ENCODE results near the gene DTX3L. TPM values are rescaled to one million over a fixed set of nuclear protein-coding genes. Genes with fewer than 3 reads are reported as not detected.

DTX3L gene
- total and polyA plus RNA-seq, 2 of the 13 experiments (the other 11 are each of a cell fraction or from before 2014, with no cell fraction given), result 2.5 to 10.9 TPM

DNA sequence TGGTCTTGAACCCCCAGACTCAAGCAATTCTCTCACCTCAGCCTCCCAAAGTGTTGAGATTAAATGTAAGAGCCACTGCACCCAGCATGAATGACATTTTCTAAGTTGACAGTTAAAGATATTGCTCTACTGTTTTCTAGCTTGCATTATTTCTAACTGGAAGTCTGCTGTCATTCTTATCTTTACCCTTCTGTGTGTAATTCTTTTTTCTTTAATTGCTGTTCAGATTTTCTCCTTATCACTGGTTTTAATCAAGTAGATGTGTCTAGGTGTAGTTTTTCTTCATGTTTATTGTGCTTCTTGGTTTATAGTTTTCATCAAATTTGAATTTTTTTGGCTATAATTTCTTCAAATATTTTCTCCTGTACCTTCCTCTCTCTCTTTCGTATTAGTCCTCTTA lies 18.3 kb downstream of the DTX3L start:
- Histone ChIP-seq H3K36me3 (replicated peaks in 1 of 2; ENCODE audit: control insufficient read depth in 1 of 2, insufficient read depth in 2 of 2, low read length in 2 of 2) (no peaks in the 10 kb centered on the region), H3K27me3 (ENCODE audit: control insufficient read depth in 1 of 2, insufficient read depth in 2 of 2, low read length in 2 of 2) (no peaks in the 10 kb centered on the region), H3K27ac (ENCODE audit: extremely low read length, insufficient read depth, low read length) (no peak overlapping the region), H3K4me2 (ENCODE audit: low read depth, low read length) (no peak overlapping the region), H4K20me1 (ENCODE audit: insufficient read depth, low read length) (no peaks in the 10 kb centered on the region), H3K9ac (ENCODE audit: insufficient read depth, low read depth, low read length) (no peak overlapping the region), H3K9me3 (ENCODE audit: low read length) (peaks cover 21% of the 10 kb centered on the region), H3K79me2 (ENCODE audit: insufficient read depth, low read length) (no peaks in the 10 kb centered on the region), H3K4me3 (replicated peaks in 1 of 3; ENCODE audit: insufficient read depth in 1 of 3, low read depth in 2 of 3, low read length in 3 of 3) (no peak overlapping the region), H2AFZ (ENCODE audit: low read length) (no peak overlapping the region), H3K4me1 (ENCODE audit: insufficient read depth, low read length) (peaks cover 11% of the 10 kb centered on the region; the same call in 1 of the 2 replicates)
- ChIA-PET CTCF (ENCODE audit: low intra/inter-chr PET ratio, low total read pairs) (no interaction called here), POLR2A (no interaction called here)
- WGBS (ENCODE audit: low lambda C conversion rate), result 33% methylated on average over 1 of the region's 1 CpG
- no TSS peak for BruUV-seq (replicated peaks)
- FAIRE-seq (no peak), DNase-seq (ENCODE audit: low spot score) (no peak), ATAC-seq (no peak)
- in situ Hi-C loops (cut with HindIII; ENCODE audit: extremely low pct_ligation_motif_present, low pct_unique_long_range_greater_than_20kb) (no loop called here), intact Hi-C loops (cut with micrococcal nuclease; ENCODE audit: unreplicated experiment) (no loop called here)
- TF ChIP-seq, protein P1, sequence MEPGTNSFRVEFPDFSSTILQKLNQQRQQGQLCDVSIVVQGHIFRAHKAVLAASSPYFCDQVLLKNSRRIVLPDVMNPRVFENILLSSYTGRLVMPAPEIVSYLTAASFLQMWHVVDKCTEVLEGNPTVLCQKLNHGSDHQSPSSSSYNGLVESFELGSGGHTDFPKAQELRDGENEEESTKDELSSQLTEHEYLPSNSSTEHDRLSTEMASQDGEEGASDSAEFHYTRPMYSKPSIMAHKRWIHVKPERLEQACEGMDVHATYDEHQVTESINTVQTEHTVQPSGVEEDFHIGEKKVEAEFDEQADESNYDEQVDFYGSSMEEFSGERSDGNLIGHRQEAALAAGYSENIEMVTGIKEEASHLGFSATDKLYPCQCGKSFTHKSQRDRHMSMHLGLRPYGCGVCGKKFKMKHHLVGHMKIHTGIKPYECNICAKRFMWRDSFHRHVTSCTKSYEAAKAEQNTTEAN (CRISPR knock-in tag; conservative IDR thresholded peaks at IDR 0.05), result no peak
- TF ChIP-seq ZNF317 (CRISPR knock-in tag; IDR thresholded peaks at IDR 0.05), result peak; percentile 98

DNA sequence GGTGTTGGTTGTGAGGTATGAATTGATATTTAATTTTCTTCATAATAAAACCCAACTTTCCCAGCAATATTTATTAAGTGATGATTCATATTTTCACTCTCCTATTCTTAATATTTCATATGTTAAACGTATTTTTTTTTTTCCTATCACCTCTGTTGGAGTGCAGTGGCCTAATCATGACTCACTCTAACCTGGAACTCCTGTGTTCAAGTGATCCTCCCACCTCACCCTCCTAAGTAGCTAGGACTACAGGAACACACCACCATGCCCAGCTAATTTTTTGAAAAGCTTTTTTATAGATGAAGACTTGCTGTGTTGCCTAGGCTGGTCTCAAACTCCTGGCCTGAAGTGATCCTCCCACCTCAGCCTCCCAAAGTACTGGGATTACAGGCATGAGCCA lies 22.0 kb downstream of the DTX3L start:
- in situ Hi-C loops (cut with HindIII; ENCODE audit: extremely low pct_ligation_motif_present, low pct_unique_long_range_greater_than_20kb), result no loop called here
- POLR2A ChIA-PET, result no interaction called here
- H3K27ac ChIP-seq (ENCODE audit: extremely low read length, insufficient read depth, low read length), result no peak overlapping the region
- H4K20me1 ChIP-seq (ENCODE audit: insufficient read depth, low read length), result no peaks in the 10 kb centered on the region
- no peak overlapping the region for H2AFZ ChIP-seq (ENCODE audit: low read length)
- no peak overlapping the region for H3K4me2 ChIP-seq (ENCODE audit: low read depth, low read length)
- DNase-seq (ENCODE audit: low spot score) (no peak), ATAC-seq (no peak), FAIRE-seq (no peak)
- CTCF ChIA-PET (ENCODE audit: low intra/inter-chr PET ratio, low total read pairs), result no interaction called here
- intact Hi-C loops (cut with micrococcal nuclease; ENCODE audit: unreplicated experiment), result no loop called here
- H3K79me2 ChIP-seq (ENCODE audit: insufficient read depth, low read length), result no peaks in the 10 kb centered on the region
- peaks cover 21% of the 10 kb centered on the region for H3K9me3 ChIP-seq (ENCODE audit: low read length)
- 3% methylated on average over 1 of the region's 1 CpG for WGBS (ENCODE audit: low lambda C conversion rate)
- no TSS peak for BruUV-seq (replicated peaks)
- peaks cover 11% of the 10 kb centered on the region; the same call in 1 of the 2 replicates for H3K4me1 ChIP-seq (ENCODE audit: insufficient read depth, low read length)
- TF ChIP-seq ZBTB20 (CRISPR knock-in tag; IDR thresholded peaks at IDR 0.05; ENCODE audit: borderline replicate concordance, low read depth) (no peak), ZNF564 (CRISPR knock-in tag; IDR thresholded peaks at IDR 0.05) (no peak)
- no peaks in the 10 kb centered on the region for H3K27me3 ChIP-seq (ENCODE audit: control insufficient read depth in 1 of 2, insufficient read depth in 2 of 2, low read length in 2 of 2)
- no peak overlapping the region for H3K4me3 ChIP-seq (replicated peaks in 1 of 3; ENCODE audit: insufficient read depth in 1 of 3, low read depth in 2 of 3, low read length in 3 of 3)
- no peak overlapping the region for H3K9ac ChIP-seq (ENCODE audit: insufficient read depth, low read depth, low read length)
- no peaks in the 10 kb centered on the region for H3K36me3 ChIP-seq (replicated peaks in 1 of 2; ENCODE audit: control insufficient read depth in 1 of 2, insufficient read depth in 2 of 2, low read length in 2 of 2)

All from HepG2 (cell line).